Stimulated activated CD4-positive, alpha-beta T cell treated with anti-CD3 and anti-CD28 coated beads, Interleukin-4, amount 100 ng/mL, for 24 hours (primary cell): Measurements from ENCODE around the gene EXOC3L1.

Experiments
- DNase-seq: peaks from one replicate; pipeline ENCODE4 v3.0.0-alpha.2; 2020

Gene EXOC3L1

DNA sequence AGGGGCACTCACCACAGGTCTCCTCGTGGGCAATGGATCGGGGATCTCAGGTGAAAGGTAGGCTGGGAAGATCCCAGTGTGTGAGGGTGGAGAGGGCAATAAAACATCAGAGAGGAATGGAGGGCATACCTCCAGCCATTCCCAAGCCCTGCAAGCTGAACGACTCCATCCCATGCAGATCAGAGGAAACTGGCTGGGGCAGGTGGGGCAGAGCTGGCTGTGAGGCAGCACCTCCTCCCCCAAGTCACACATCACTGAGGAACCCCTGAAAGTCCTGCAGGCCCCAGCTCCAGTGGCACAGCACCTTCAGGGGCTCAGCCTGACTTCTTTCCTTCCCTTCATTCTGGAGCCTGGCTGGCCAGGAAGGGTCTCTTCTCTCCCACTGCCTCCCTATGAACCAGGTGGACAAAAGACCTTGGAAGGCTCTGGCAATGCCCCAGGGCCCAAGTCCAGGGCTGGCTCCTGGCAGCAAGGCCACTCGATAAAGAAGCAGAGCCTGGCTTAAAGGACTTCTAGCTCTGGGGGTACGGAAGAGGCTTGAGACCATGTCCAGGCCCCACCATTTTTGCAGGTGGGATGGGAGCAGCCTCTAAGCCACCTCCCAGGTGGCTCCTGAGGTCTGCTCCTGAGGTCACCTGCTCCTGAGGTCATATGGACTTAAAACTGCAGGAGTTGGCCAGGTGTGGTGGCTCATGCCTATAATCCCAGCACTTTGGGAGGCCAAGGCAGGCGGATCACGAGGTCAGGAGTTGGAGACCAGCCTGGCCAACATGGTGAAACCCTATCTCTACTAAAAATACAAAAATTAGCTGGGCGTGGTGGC is 23.5 kb upstream of the EXOC3L1 start:
- no peak for DNase-seq

GRCh38 chr16:67212766-67213165 is 22.8 kb upstream of the EXOC3L1 start:
- no peak for DNase-seq

GRCh38 chr16:67211674-67212073 is 21.7 kb upstream of the EXOC3L1 start:
- no peak for DNase-seq

- no peak for DNase-seq
Measured at GRCh38 chr16:67210069-67210937, 20.4 kb upstream of the EXOC3L1 start.

DNA sequence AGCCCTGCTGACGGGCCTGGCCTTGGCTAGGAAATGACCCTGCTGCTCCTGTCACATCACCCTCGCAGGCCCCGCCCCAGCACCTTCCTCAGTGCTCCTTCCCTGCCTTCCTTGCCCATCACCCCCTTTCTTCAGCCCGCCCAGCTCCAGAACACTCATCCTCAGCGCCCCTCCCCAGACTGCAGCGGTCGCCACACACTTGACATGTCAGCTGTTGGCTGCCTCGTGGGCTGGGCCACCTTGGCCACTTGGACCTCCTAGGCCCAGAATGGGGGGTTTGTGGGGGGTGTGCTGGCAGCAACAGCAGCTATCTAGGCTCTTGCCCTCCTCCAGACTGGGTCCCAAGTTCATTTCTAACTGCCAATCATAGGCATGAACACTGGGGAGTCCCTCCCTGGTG is 19.6 kb upstream of the EXOC3L1 start:
- no peak for DNase-seq

DNA sequence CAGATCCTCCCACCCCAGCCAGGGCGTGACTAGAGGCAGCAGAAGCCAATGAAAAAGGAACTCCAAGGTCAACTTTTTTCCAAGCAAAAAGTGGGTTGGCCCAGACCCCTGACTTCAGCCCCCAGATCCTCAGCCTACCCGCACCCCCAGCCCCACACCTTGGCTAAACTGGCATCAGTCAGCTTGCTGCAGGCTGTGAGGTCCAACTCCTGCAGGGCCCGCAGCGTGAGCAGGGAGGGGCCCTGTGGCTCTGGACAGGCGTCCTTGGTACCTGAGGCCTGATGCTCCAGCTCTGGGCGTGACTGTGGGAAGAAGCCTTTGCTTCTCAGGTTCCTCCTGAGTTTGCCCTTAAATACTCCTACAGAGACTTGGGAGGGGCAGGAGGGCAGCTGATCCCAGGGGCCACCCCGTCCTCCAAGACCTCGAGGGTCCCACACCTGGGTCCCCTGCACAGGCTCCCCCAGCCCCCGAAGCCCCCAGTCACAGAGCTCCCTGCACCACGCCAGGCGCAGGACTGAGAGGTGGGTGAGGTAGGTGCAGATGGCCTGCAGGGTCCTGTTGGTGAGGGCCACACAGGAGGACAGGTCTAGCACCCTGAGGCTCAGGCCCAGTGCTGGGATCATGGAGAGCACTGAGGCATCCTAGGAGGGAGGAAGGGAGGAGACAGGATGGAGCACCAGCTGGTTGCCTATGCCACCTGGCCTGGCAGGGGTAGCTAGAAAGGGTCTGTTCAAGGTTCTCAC is 18.4 kb upstream of the EXOC3L1 start:
- no peak for DNase-seq

DNA sequence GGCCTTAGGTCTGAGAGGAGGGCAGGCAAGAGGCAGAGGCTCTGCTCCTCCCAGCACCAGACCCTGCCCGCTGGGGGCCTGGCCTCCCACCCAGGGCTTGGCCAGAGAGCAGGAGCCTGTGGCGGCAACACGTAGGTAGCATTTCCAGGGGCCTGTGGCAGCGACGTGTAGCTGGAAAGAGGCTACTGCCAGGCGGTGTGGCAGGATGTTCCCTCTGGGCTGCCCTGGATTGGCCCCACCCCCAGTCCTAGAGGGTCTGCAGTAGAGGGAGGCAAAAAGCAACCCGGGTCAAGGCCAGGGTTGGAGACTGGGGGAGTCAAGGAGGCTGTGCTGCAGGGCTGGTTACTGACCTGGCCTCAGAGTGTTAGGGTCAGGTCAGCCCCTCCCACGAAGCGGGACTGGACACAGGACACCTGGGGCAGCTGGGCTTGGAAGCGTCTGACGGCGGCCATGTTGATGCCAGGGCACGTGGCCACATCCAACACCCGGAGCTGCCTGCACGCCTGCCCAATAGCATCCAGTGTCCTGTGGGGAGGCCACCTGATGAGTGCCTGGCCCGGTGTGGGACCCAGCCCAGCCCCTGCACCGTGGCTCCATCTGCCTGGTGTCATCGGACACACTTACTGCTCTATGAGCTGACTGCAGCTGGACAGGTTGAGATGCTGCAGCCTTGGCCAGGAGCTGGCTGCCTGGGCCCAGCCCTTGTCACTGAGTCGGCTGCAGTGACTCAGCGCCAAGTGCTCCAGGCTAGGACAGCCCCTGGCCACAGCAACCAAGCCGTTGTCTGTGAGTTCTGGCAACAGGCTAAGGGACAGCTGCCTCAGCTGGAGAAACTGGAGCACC is 17.5 kb upstream of the EXOC3L1 start:
- DNase-seq: no peak

DNA sequence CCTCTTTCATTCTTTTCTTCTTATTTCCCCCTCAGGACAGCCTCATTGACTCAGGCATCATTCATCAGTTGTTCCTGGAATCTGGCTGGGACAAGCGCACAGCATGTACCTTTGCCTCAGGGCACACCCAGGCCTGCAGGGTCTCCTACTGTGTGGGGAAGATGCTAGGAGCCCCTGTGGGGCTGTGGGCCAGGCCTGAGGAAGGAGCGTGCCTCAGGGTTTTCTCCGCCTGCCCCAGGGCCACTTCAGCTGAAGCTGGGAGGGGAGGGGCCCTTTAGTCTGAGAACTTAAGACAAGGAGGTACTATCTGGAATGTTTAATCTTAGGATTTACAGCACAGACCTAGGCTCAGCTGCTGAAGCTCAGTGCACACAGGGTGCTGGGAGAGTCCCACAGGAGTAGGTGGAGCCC is 16.9 kb upstream of the EXOC3L1 start:
- no peak for DNase-seq

DNA sequence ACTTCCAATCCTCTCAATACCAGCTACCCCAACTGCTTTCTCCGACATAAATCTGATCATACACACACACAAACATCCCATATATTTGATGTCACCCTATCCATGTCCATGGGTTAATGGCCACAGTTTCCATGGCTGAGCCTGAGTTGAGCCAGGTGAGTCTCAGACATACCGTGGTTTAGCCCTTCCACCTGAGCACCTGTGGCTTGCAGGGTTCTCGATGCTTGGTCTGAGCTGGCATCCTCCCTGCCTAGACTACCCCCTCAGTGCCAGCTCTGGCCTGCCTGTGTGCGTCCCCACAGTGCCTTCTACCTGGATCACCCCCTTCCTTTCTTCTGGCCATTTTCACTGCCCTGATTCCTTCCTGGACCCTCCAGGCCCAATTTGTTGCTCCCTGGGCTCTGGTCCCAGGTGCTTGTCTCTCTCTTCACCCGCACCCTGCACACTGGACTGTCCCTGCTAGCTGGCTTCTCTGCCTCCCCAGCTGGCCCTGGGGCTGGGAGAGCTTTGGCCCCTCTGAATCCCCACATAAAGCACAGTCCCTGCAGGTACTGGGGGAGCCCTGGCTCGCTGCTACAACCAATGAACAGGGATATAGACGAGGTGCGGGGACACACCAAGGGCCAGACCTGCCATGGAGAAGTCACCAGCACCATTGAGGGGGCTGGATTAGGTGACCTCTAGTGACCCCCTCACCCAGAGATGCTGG is 16.3 kb upstream of the EXOC3L1 start:
- DNase-seq: no peak

DNA sequence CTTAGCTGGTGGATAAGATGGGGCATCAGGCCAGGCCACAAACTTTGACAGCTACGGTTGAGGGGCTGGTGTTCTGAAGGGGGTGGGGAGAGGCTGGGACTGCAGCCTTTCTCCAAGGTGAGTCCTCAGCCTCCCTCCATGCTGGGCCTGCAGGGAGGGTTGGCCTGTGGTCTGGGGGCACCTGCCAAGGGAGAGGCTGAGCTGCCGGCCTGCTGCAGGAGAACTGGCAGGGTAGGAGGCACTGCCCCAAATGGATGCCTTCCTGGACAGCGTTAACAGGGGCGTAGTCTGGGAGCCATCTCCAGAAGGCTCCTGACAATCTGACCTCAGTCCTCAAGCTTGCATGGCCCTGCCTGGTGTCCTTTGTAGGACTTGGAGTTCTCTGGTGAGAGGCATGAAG is 14.1 kb upstream of the EXOC3L1 start:
- no peak for DNase-seq

GRCh38 chr16:67202956-67203493 is 13.1 kb upstream of the EXOC3L1 start:
- no peak for DNase-seq

DNA sequence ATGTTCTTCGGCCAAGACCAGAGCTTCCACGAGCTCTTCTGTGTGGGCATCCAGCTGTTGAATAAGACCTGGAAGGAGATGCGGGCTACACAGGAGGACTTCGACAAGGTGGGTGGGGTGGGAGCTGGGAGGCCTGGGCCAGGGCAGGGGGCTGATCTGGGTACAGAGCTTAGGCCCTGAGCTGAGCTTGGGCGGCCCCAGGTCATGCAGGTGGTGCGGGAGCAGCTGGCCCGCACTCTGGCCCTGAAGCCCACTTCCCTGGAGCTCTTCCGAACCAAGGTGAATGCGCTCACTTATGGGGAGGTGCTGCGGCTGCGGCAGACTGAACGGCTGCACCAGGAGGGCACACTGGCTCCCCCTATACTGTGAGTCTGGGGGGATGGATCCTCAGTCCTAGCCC is 12.5 kb upstream of the EXOC3L1 start:
- DNase-seq: no peak

DNA sequence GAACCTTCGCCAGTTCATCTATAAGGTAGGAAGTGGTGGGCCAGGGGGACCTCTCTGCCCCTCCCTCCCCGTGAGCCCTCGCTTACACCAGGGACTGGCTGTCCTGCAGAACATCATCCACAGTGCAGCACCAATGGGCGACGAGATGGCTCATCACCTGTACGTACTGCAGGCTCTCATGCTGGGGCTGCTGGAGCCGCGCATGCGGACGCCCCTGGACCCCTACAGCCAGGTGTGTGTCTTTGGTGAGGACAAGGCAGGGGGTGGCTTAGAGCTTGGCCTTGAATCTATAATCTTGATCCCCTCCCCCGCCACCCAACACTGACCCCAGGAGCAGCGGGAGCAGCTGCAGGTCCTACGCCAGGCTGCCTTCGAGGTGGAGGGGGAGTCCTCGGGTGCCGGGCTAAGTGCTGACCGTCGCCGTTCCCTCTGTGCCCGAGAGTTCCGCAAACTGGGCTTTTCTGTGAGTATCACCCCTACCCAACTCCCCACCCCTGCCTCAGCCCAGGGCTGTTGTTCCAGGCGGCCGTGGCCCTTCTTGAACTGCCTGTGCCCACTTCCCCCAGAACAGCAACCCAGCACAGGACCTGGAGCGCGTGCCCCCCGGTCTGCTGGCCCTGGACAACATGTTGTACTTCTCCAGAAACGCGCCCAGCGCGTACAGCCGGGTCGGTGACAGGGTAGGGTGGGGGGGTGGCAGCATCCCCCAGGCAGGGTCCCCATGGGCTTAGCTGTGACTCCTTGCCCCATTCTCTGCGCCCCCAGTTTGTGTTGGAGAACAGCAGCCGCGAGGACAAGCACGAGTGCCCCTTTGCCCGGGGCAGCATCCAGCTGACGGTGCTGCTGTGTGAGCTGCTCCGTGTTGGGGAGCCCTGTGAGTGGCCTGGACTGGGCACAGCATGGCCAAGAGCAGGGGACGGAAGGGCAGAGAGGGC is 11.7 kb upstream of the EXOC3L1 start:
- DNase-seq: no peak

- DNase-seq: no peak
Measured at GRCh38 chr16:67200491-67200890, 10.6 kb upstream of the EXOC3L1 start.

GRCh38 chr16:67199808-67200198 is 9.9 kb upstream of the EXOC3L1 start:
- no peak for DNase-seq

DNA sequence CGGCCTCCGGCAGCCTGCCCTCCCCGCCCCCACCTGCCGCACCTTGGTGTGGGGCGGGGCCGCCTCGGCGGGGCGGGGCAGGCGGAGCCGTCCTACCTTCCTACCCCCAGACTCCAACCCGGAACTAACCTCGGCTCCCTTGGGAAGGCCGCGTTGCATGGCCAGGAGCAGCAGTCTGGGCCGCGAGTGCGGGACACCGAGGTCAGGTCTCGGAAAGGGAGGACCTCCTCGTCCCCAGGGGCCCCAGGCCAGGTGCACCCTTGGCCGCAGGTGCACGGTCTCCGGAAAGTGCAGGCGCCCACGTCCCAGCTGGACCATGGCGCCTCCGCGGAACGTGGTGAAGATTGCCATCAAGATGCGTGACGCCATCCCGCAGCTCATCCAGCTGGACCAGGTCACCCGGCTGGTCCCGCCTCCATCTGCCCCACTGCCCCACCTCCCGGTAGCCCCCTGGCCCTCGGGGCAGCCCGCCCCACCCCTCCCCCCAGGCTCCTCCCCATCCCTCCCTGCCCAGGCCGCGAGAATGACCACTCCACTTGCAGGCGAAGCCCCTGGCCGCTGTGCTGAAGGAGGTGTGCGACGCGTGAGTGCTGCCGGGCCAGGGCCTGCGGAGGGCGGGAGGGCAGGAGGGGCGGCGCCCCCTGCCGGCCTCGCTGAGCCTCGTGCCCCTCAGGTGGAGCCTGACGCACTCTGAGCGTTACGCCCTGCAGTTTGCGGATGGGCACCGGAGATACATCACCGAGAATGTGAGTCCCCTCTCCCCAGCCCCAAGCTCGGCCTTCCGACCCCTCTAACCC is 9.3 kb upstream of the EXOC3L1 start, which contains the start of gene ELMO3:
ELMO3 (plus strand) TSS at position 121 of the 797 bp plus-strand sequence; CDS start at position 317, 196 bp downstream.
- DNase-seq: no peak

DNA sequence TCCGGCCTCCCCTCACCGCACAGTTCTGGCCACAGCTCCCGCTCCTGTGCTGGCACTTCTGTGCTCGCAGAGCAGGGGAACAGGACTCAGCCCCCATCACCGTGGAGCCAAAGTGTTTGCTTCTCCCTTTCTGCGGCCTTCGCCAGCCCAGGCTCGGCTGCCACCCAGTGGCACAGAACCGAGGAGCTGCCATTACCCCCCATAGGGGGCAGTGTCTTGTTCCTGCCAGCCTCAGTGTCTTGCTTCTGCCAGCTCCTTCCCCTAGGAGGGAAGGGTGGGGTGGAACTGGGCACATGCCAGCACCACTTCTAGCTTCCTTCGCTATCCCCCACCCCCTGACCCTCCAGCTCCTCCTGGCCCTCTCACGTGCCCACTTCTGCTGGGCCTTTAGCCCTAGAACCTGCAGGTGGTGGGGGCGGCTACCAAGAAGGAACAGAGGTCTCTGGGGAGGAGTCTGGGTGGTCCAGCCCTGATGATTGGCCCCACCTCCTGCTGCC is 8.3 kb upstream of the EXOC3L1 start:
- peak; percentile 28 for DNase-seq

DNA sequence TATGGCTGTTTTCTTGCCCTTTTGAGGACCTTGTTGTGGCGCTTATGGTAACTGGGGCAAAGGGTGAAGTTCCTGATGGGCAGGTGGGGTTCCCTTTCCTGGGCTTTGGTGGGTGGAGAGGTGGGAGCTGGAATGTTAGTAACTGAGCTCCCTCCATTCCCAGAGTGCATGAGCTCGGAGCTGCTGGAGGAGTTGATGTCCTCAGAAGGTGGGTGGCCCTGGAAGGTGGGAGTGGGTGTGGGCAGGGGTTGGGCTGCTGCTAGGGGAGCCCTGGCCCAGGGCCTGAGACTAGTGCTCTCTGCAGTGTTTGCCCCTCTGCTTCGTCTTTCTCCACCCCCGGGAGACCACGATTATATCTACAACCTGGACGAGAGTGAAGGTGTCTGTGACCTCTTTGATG is 7.8 kb upstream of the EXOC3L1 start:
- DNase-seq: no peak

DNA sequence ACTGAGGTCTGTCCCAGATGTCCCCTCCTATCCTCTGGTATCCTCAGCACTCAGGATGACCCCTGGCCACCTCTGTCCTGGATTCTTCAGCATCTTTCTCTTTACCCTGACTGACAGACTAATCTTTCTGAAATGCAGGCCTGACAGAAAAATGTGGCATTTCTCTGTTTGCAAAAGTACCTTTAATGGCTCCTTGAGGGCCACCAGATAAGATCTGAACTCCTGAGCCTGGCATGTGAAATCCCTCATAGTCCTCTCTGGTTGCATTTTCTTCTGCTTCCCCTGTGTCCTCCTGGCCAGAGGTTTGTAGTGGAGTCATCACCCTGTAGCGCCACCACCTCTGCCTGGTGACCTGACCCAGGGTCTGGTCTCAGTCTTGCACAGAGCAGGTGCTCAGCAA is 6.9 kb upstream of the EXOC3L1 start:
- no peak for DNase-seq
